Lower lobe of right lung (tissue), 2 donors: ENCODE measurements around the gene KAZALD1. TPM values are rescaled to one million over a fixed set of nuclear protein-coding genes. Genes with fewer than 3 reads are reported as not detected.
A peak's percentile ranks its signal among the peaks of the same experiment; 100 is the strongest.

Experiments used
- ATAC-seq, 2 donors: fragments of 200-7000 bp; cut with Tn5 transposase; one replicate each; pipeline ENCODE4 v1.9.1; 2020 to 2022; ENCODE audit warnings: mild to moderate bottlenecking in 2 of 2, moderate library complexity in 2 of 2
- DNase-seq: peaks from one replicate; pipeline ENCODE4 v3.0.0-alpha.2; 2020
- H3K27ac ChIP-seq: fragments of 200-600 bp; one replicate; pipeline ENCODE4 v1.8.0; 2022
- H3K27me3 ChIP-seq: fragments of 200-600 bp; one replicate; pipeline ENCODE4 v1.8.0; 2022; ENCODE audit warnings: low read depth
- H3K36me3 ChIP-seq: fragments of 200-600 bp; one replicate; pipeline ENCODE4 v1.8.0; 2022; ENCODE audit warnings: mild to moderate bottlenecking
- H3K4me1 ChIP-seq: fragments of 200-600 bp; one replicate; pipeline ENCODE4 v1.8.0; 2022
- H3K4me3 ChIP-seq: fragments of 200-600 bp; one replicate; pipeline ENCODE4 v1.8.0; 2022; ENCODE audit warnings: mild to moderate bottlenecking
- H3K9me3 ChIP-seq: fragments of 200-600 bp; one replicate; pipeline ENCODE4 v1.8.0; 2022
- CTCF ChIP-seq: fragments of 200-600 bp; IDR thresholded peaks from one replicate; pipeline ENCODE4 v1.8.0; 2022; ENCODE audit warnings: antibody characterized with exemption, mild to moderate bottlenecking
- intact Hi-C: fragments of 100-400 bp; cut with DNase I; formaldehyde crosslinking; loops from one replicate; pipeline ENCODE4 v1.11.0; 2022
- total RNA-seq: library from RNA; stranded (reverse); fragmentation: NEBNext Ultra II Directional; extraction: Animal tissue kit (Norgen Biotek cat#: 25700); gene quantifications from one replicate; pipeline ENCODE4 v1.2.1, GENCODE V29; 2021
- donor health status: DM: no; HTN: yes; CAD: no; lungs with severe emphysema.

KAZALD1 gene
- total RNA-seq, 1 donor from 2014 or later = 9.9 TPM

GRCh38 chr10:101103430-101103829, 41.6 kb downstream of the KAZALD1 start:
- Histone ChIP-seq H3K9me3 (no peaks in the 10 kb centered on the region), H3K27ac (no peak overlapping the region), H3K4me3 (no peak overlapping the region), H3K27me3 (peaks cover 40% of the 10 kb centered on the region), H3K36me3 (no peaks in the 10 kb centered on the region), H3K4me1 (no peaks in the 10 kb centered on the region)
- DNase-seq = no peak
- intact Hi-C loops = no loop called here
- TF ChIP-seq CTCF = no peak
- ATAC-seq = no peak

GRCh38 chr10:101106351-101106750, 44.6 kb downstream of the KAZALD1 start:
- no peak for DNase-seq
- Histone ChIP-seq H3K27me3 (peaks cover 25% of the 10 kb centered on the region), H3K36me3 (no peaks in the 10 kb centered on the region), H3K27ac (no peak overlapping the region), H3K4me3 (no peak overlapping the region), H3K9me3 (no peaks in the 10 kb centered on the region), H3K4me1 (no peaks in the 10 kb centered on the region)
- intact Hi-C loops = no loop called here
- TF ChIP-seq CTCF = no peak
- ATAC-seq = no peak

- ATAC-seq = peak in 1 of 2 donors; percentile 11
Observed at GRCh38 chr10:101107771-101108170, 46.0 kb downstream of the KAZALD1 start.

GRCh38 chr10:101110856-101111523, 49.2 kb downstream of the KAZALD1 start:
- DNase-seq (no peak), ATAC-seq (no peak)
- no peak for TF ChIP-seq CTCF
- intact Hi-C loops = no loop called here
- Histone ChIP-seq H3K9me3 (no peaks in the 10 kb centered on the region), H3K27ac (no peak overlapping the region), H3K27me3 (peaks cover 41% of the 10 kb centered on the region), H3K4me3 (no peak overlapping the region), H3K36me3 (no peaks in the 10 kb centered on the region), H3K4me1 (no peaks in the 10 kb centered on the region)

More at GRCh38 chr10:101107771-101108170, 46.0 kb downstream of the KAZALD1 start:
- intact Hi-C loops = no loop called here
- DNase-seq = no peak
- no peak for TF ChIP-seq CTCF
- Histone ChIP-seq H3K36me3 (no peaks in the 10 kb centered on the region), H3K4me3 (no peak overlapping the region), H3K27ac (no peak overlapping the region), H3K4me1 (no peaks in the 10 kb centered on the region), H3K27me3 (peaks cover 28% of the 10 kb centered on the region), H3K9me3 (no peaks in the 10 kb centered on the region)

GRCh38 chr10:101111547-101111946, 49.8 kb downstream of the KAZALD1 start:
- ATAC-seq (no peak), DNase-seq (no peak)
- Histone ChIP-seq H3K27me3 (peaks cover 47% of the 10 kb centered on the region), H3K4me1 (no peaks in the 10 kb centered on the region), H3K27ac (no peak overlapping the region), H3K9me3 (no peaks in the 10 kb centered on the region), H3K36me3 (no peaks in the 10 kb centered on the region), H3K4me3 (no peak overlapping the region)
- intact Hi-C loops = no loop called here
- TF ChIP-seq CTCF = no peak
